Gastrocnemius medialis (tissue), 4 donors: ENCODE measurements around the gene NUP62.

Source experiments
- CTCF ChIP-seq, 5 experiments: fragments of 450-650 bp in 3 of 5; fragments of 200-600 bp in 2 of 5; sonication (generic) in 2 of 5; IDR thresholded peaks in 4 of 5; conservative IDR thresholded peaks in 1 of 5; 1 replicate in 4 of 5; 2 replicates in 1 of 5; pipeline ENCODE4 v1.5.1; 2016 to 2019; ENCODE audit warnings: antibody characterized with exemption in 5 of 5, mild to moderate bottlenecking in 3 of 5, moderate library complexity in 3 of 5
- POLR2A ChIP-seq, 2 donors: fragments of 450-650 bp; IDR thresholded peaks; one replicate each; pipeline ENCODE4 v1.6.1; 2017; ENCODE audit warnings: antibody characterized with exemption in 2 of 2, mild to moderate bottlenecking in 2 of 2, moderate library complexity in 2 of 2

- no peak for TF ChIP-seq CTCF (IDR thresholded peaks at IDR 0.05 in 4 of 5, conservative IDR thresholded peaks at IDR 0.05 in 1 of 5)
- no peak for TF ChIP-seq POLR2A (IDR thresholded peaks at IDR 0.05)
Measured at GRCh38 chr19:49910179-49910578, 19.1 kb downstream of the NUP62 start.
